ENCODE measurements around the gene ABCB11. TPM values are rescaled to one million over a fixed set of nuclear protein-coding genes. Genes with fewer than 3 reads are reported as not detected.
"Not testable (repeated sequence)": the region's sequence is repeated elsewhere in the genome, so short reads cannot be mapped to it uniquely, and the experiment has no call there.

The ABCB11 gene
- total RNA-seq, 4 donors from 2014 or later = 0.18 to 0.54 TPM; not detected in 2

GRCh38 chr2:168935810-168936581 lies 95.1 kb downstream of the ABCB11 start:
- H3K4me1 ChIP-seq = no peaks in the 10 kb centered on the region
- DNase-seq = no peak
- H3K9me3 ChIP-seq = no peaks in the 10 kb centered on the region
- no peaks in the 10 kb centered on the region for H3K27me3 ChIP-seq
- no peak overlapping the region for H3K4me3 ChIP-seq
- H3K27ac ChIP-seq = no peak overlapping the region
- no peaks in the 10 kb centered on the region for H3K36me3 ChIP-seq
- TF ChIP-seq CTCF (IDR thresholded peaks at IDR 0.05) = no peak
- no peak for TF ChIP-seq POLR2A (IDR thresholded peaks at IDR 0.05)

- Histone ChIP-seq H3K4me1 (no peaks in the 10 kb centered on the region), H3K9me3 (no peaks in the 10 kb centered on the region), H3K27me3 (no peaks in the 10 kb centered on the region), H3K27ac (no peak overlapping the region), H3K36me3 (no peaks in the 10 kb centered on the region), H3K4me3 (no peak overlapping the region)
- TF ChIP-seq CTCF (IDR thresholded peaks at IDR 0.05) (no peak), POLR2A (IDR thresholded peaks at IDR 0.05) (no peak)
- DNase-seq = no peak
Measured at GRCh38 chr2:168934826-168935225, 96.3 kb downstream of the ABCB11 start.

GRCh38 chr2:168932174-168932573 lies 99.0 kb downstream of the ABCB11 start:
- H3K4me3 ChIP-seq, DNase-seq, H3K4me1 ChIP-seq, H3K9me3 ChIP-seq, H3K27ac ChIP-seq, H3K27me3 ChIP-seq, H3K36me3 ChIP-seq: not testable (repeated sequence)

GRCh38 chr2:168930242-168930641 lies 100.9 kb downstream of the ABCB11 start:
- no peaks in the 10 kb centered on the region for H3K4me1 ChIP-seq
- no peak overlapping the region for H3K27ac ChIP-seq
- TF ChIP-seq CTCF (IDR thresholded peaks at IDR 0.05) (no peak), POLR2A (IDR thresholded peaks at IDR 0.05) (no peak)
- H3K27me3 ChIP-seq = no peaks in the 10 kb centered on the region
- H3K36me3 ChIP-seq = no peaks in the 10 kb centered on the region
- no peaks in the 10 kb centered on the region for H3K9me3 ChIP-seq
- no peak for DNase-seq
- no peak overlapping the region for H3K4me3 ChIP-seq

GRCh38 chr2:168929031-168929430 lies 102.1 kb downstream of the ABCB11 start:
- Histone ChIP-seq H3K9me3 (no peaks in the 10 kb centered on the region), H3K4me1 (no peaks in the 10 kb centered on the region), H3K27me3 (no peaks in the 10 kb centered on the region), H3K27ac (no peak overlapping the region), H3K4me3 (no peak overlapping the region), H3K36me3 (no peaks in the 10 kb centered on the region)
- DNase-seq = no peak
- TF ChIP-seq POLR2A (IDR thresholded peaks at IDR 0.05) (no peak), CTCF (IDR thresholded peaks at IDR 0.05) (no peak)

GRCh38 chr2:168928113-168928831 lies 102.9 kb downstream of the ABCB11 start:
- no peak overlapping the region for H3K4me3 ChIP-seq
- H3K4me1 ChIP-seq = no peaks in the 10 kb centered on the region
- no peaks in the 10 kb centered on the region for H3K9me3 ChIP-seq
- no peak overlapping the region for H3K27ac ChIP-seq
- no peak for DNase-seq
- no peaks in the 10 kb centered on the region for H3K27me3 ChIP-seq
- H3K36me3 ChIP-seq = no peaks in the 10 kb centered on the region
- TF ChIP-seq CTCF (IDR thresholded peaks at IDR 0.05) (no peak), POLR2A (IDR thresholded peaks at IDR 0.05) (no peak)
